ENCODE measurements around the gene COA3. TPM values are rescaled to one million over a fixed set of nuclear protein-coding genes. Genes with fewer than 3 reads are reported as not detected.

COA3 gene
- total and polyA plus RNA-seq, 12 donors, result 56.1 to 142 (median 75.4) TPM

DNA sequence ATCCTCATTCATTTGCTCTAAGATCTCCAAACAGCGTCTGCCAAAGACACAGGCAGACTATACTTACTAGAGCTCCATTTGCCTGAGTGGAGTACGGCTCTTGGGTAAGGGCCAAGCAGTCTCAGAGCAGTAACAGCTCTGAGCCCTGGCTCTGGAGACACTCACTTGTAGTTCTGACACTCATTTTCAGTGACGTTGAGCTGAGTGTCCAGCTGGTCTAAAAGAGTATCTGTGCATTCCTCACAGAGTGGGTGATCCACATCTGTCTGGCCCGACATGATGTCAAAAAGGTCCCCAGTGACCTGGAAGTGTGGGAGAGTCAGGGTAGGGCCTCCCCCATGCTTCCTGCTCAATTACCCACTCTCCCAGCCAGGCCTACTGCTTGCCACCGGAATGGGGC lies 19.9 kb upstream of the COA3 start:
- Histone ChIP-seq H3K9me3 (no peaks in the 10 kb centered on the region), H3K4me3 (no peak overlapping the region), H3K4me1 (peaks cover 5 to 30% (median 22%) of the 10 kb centered on the region in 9 donors), H3K27me3 (no peaks in the 10 kb centered on the region), H3K36me3 (peaks cover 0 to 95% (median 63%) of the 10 kb centered on the region in 9 donors), H3K27ac (no peak overlapping the region)
- no peak for TF ChIP-seq CTCF (IDR thresholded peaks at IDR 0.05)
- no peak for DNase-seq
- 59 to 61% methylated on average over 5 of the region's 5 CpGs for WGBS, 2 donors
- peak in 1 of 8 donors; percentile 32 for ATAC-seq
- intact Hi-C loops (cut with DNase I), result no loop called here

- Histone ChIP-seq H3K4me1 (peaks cover 0 to 24% (median 17%) of the 10 kb centered on the region in 9 donors), H3K36me3 (peaks cover 0 to 100% (median 69%) of the 10 kb centered on the region in 9 donors), H3K9me3 (no peaks in the 10 kb centered on the region), H3K27ac (no peak overlapping the region), H3K4me3 (no peak overlapping the region), H3K27me3 (no peaks in the 10 kb centered on the region)
- TF ChIP-seq CTCF (IDR thresholded peaks at IDR 0.05), result no peak
- ATAC-seq, result no peak
- no peak for DNase-seq
- 53 to 76% methylated on average over 1 of the region's 1 CpG for WGBS, 2 donors
- intact Hi-C loops (cut with DNase I), result no loop called here
These were observed 19.4 kb upstream of the COA3 start for GRCh38 chr17:42817866-42818265.

DNA sequence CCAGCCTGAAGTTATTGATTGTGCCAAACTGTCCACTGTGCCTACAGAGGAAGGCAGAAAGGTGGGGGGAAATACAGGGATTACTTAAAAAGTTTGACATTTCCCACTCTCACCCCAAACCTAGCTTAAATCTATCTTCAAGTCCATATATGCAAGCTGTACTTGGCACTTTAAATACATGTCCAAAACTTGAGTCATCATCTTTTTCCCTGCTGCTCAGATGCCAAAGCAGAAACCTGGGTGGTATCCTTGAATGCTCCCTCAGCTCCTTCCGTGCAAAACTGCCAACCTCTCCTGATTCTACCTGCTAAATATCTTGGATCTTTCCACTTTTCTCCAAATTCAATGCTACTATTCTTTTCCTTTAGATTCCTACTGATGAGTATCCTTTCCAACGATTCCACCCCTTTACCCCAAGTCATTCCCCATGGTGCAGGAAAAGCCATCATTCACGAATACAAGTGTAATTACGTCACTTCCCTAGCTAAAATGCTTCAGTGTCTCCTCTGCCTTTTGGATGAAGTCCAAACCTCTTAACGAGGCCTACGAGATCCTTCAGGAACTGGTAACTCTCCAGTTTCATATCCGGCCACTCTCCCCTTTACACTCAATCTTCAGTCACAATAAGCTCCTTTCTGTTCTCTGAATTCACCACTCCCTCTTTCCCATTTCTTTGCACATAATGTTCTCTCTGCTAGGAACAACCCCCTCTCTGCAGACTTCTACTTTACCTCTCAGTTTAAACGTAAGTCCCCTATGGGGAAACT lies 16.3 kb upstream of the COA3 start:
- intact Hi-C loops (cut with DNase I), result no loop called here
- Histone ChIP-seq H3K4me1 (peaks cover 0 to 16% (median 11%) of the 10 kb centered on the region in 9 donors), H3K9me3 (no peaks in the 10 kb centered on the region), H3K4me3 (no peak overlapping the region), H3K27me3 (no peaks in the 10 kb centered on the region), H3K36me3 (peaks cover 3 to 100% (median 81%) of the 10 kb centered on the region in 9 donors), H3K27ac (peak overlapping the region in 5 of 10 donors; percentile 19 to 54 (median 49))
- DNase-seq (no peak), ATAC-seq (peak in 7 of 8 donors; percentile 43 to 73 (median 52))
- WGBS, 2 donors, result 33 to 42% methylated on average over 8 of the region's 8 CpGs
- no peak for TF ChIP-seq CTCF (IDR thresholded peaks at IDR 0.05)

DNA sequence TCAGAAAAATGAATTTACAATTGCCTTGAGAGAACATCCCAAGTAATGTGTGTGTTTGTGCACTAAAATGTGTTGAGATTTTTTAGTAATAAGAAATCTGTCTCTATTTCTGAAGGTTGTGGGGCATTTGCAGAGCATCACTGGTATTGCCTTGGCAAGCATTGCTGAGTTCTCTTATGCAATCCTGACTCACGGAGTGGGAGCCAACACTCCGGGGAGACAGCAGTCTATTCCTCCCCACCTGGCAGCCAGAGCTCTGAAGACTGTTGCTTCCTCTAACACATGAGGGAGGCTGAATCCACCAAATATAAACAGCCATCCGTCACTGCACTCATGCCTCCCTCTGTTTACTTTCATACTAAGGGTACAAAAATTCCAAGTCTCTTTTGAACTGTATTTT lies 10.7 kb upstream of the COA3 start:
- intact Hi-C loops (cut with DNase I), result no loop called here
- H3K9me3 ChIP-seq, result no peaks in the 10 kb centered on the region
- WGBS, 2 donors, result 32 to 38% methylated on average over 3 of the region's 3 CpGs
- H3K27ac ChIP-seq, result no peak overlapping the region
- no peak for TF ChIP-seq CTCF (IDR thresholded peaks at IDR 0.05)
- H3K4me1 ChIP-seq, result peaks cover 0 to 3% (median 0%) of the 10 kb centered on the region in 9 donors
- H3K36me3 ChIP-seq, result peaks cover 0 to 65% (median 32%) of the 10 kb centered on the region in 9 donors
- no peak overlapping the region for H3K4me3 ChIP-seq
- ATAC-seq (peak in 1 of 8 donors; percentile 82), DNase-seq (no peak)
- no peaks in the 10 kb centered on the region for H3K27me3 ChIP-seq

Measured in heart right ventricle (tissue), 16 donors.